Motor neuron (in vitro differentiated cells): Measurements from ENCODE around the gene TCAF2. TPM values are rescaled to one million over a fixed set of nuclear protein-coding genes. Genes with fewer than 3 reads are reported as not detected.
A peak's percentile ranks its signal among the peaks of the same experiment; 100 is the strongest.
"Not testable (repeated sequence)": the region's sequence is repeated elsewhere in the genome, so short reads cannot be mapped to it uniquely, and the experiment has no call there.

Experiments
- ATAC-seq, 8 experiments: fragments of 200-7000 bp; cut with Tn5 transposase; replicated peaks in 6 of 8; 2 replicates each; pipeline ENCODE4 v1.8.0; 2021; ENCODE audit warnings: mild to moderate bottlenecking in 8 of 8, moderate library complexity in 8 of 8
- H3K27ac ChIP-seq, 2 donors: fragments of 250-450 bp; sonication (Bioruptor Pico); 2 replicates each; pipeline ENCODE4 v1.9.0; 2021; ENCODE audit warnings: antibody characterized with exemption in 2 of 2, mild to moderate bottlenecking in 2 of 2, moderate library complexity in 1 of 2
- H3K4me1 ChIP-seq, 2 donors: fragments of 250-450 bp; sonication (Bioruptor Pico); replicated peaks in 1 of 2; 2 replicates each; pipeline ENCODE4 v1.6.1; 2021; ENCODE audit warnings: antibody characterized with exemption in 2 of 2, mild to moderate bottlenecking in 2 of 2, moderate library complexity in 1 of 2
- H3K4me3 ChIP-seq, 5 donors: fragments of 250-450 bp; sonication (Bioruptor Pico); 2 replicates each; pipeline ENCODE4 v1.9.0; 2021; ENCODE audit warnings: antibody characterized with exemption in 5 of 5, mild to moderate bottlenecking in 5 of 5, moderate library complexity in 4 of 5
- WGBS, 10 experiments: fragments of 450-650 bp; shearing (Covaris generic); methylation state at CpG; one replicate each; pipeline ENCODE4 v1.0.0; 2022; 5-methylcytosine and 5-hydroxymethylcytosine counted together
- in situ Hi-C, 9 experiments: fragments of 400-800 bp; cut with MboI; loops; one replicate each; pipeline ENCODE4 v1.15.0; 2021; ENCODE audit warnings: low sequenced_read_pairs in 9 of 9, low pct_unique_long_range_greater_than_20kb in 2 of 9; ENCODE audit not compliant: unreplicated experiment in 9 of 9
- total RNA-seq, 8 experiments: library from RNA; unstranded; fragments of 300-600 nt; gene quantifications; 2 replicates each; pipeline versions ENCODE4 v1.2.3 to v1.2.4, GENCODE V29; 2022

TCAF2 gene
- total RNA-seq, 8 experiments from 2014 or later, result 0.18 to 2.6 (median 0.88) TPM

GRCh38 chr7:143633013-143633618 is 12.3 kb downstream of the TCAF2 start:
- ATAC-seq, H3K4me1 ChIP-seq, in situ Hi-C loops, H3K4me3 ChIP-seq, H3K27ac ChIP-seq: not testable (repeated sequence)
- WGBS, 10 experiments, result no CpG with 5 or more reads among the region's 6 CpGs

DNA sequence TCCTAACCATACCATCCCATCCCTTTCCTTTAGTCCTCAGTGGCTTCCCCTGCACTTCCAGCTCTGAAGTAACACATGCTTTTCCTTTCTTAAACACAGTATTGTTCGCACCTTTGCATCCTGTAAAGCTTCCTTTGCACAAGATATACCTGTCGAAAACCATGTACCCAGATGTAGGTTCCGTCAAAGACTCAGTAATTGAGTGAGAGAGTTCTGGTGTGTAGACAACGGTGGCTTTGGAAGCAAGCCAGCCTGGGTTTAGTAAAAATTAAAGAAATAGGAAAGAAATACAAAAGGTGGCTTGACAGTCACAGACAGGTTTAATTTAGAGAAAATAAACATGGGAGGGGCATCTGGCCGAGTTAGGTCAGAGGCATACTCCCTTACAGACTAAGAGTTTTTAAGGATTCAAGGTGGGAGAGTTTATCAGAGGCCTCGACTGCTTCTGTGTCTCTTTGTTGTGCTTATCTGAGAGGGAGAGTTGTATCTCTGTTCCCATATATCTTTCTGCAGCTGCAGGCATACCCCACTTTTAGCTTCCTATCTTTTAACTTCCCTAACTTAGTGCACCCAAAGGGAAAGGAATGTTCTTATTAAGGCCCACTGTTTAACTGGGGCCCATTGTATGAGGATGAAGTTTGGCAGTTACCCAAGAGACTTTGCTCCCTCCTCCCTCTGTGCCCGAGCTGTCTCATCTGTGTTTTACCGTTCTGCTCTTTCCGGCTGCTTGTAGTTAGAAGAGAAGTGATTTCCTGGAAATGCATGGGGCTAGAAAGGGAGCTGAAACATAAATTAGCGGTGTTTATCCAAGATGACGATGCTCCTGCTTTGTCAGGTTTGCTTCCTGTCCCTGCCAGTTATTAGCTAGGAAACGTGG is 14.8 kb downstream of the TCAF2 start:
- H3K4me3 ChIP-seq, H3K27ac ChIP-seq, H3K4me1 ChIP-seq, in situ Hi-C loops: not testable (repeated sequence)
- peak in 5 of 8 experiments; percentile 27 to 55 (median 29) for ATAC-seq
- no CpG with 5 or more reads among the region's 12 CpGs for WGBS, 10 experiments

GRCh38 chr7:143639372-143639771 is 18.6 kb downstream of the TCAF2 start:
- H3K4me1 ChIP-seq, in situ Hi-C loops, H3K4me3 ChIP-seq, H3K27ac ChIP-seq: not testable (repeated sequence)
- ATAC-seq, result peak in 7 of 8 experiments; percentile 17 to 69 (median 38)
- no CpG with 5 or more reads among the region's 7 CpGs for WGBS, 10 experiments

GRCh38 chr7:143640528-143641189 is 19.9 kb downstream of the TCAF2 start:
- H3K27ac ChIP-seq, H3K4me1 ChIP-seq, H3K4me3 ChIP-seq, ATAC-seq, in situ Hi-C loops: not testable (repeated sequence)
- WGBS, 10 experiments, result no CpG with 5 or more reads among the region's 9 CpGs

GRCh38 chr7:143646598-143646997 is 25.8 kb downstream of the TCAF2 start:
- H3K27ac ChIP-seq, in situ Hi-C loops, H3K4me1 ChIP-seq, ATAC-seq, H3K4me3 ChIP-seq: not testable (repeated sequence)
- WGBS, 10 experiments, result no CpG with 5 or more reads among the region's 6 CpGs

GRCh38 chr7:143649902-143650301 is 29.1 kb downstream of the TCAF2 start:
- H3K4me3 ChIP-seq, H3K4me1 ChIP-seq, H3K27ac ChIP-seq, ATAC-seq, in situ Hi-C loops: not testable (repeated sequence)
- WGBS, 10 experiments, result no CpG with 5 or more reads among the region's 3 CpGs

GRCh38 chr7:143650447-143650846 is 29.7 kb downstream of the TCAF2 start:
- H3K4me1 ChIP-seq, in situ Hi-C loops, H3K27ac ChIP-seq, H3K4me3 ChIP-seq: not testable (repeated sequence)
- no CpG with 5 or more reads among the region's 8 CpGs for WGBS, 10 experiments
- ATAC-seq, result peak in 2 of 8 experiments; percentile 20 to 29

Other genes with a start within 250 kb of the TCAF2 start
- gene ZYX, start 239.6 kb upstream of the TCAF2 start, total RNA-seq, result 100 to 1,000 TPM in 2 of 8 experiments, 10 to 100 TPM in 6; 15.5 to 110 (median 49.1) TPM
- gene EPHA1, start 212.1 kb upstream of the TCAF2 start, total RNA-seq, result 1 to 10 TPM in 4 of 8 experiments, under 1 TPM in 4; 0.65 to 6.2 (median 0.98) TPM
- not detected for gene TAS2R60, start 177.5 kb upstream of the TCAF2 start, total RNA-seq
- 1 to 10 TPM in 1 of 8 experiments, not detected in 7; 1.1 TPM for gene TAS2R41, start 143.1 kb upstream of the TCAF2 start, total RNA-seq
- under 1 TPM in 2 of 8 experiments, not detected in 6; 0.11 to 0.13 TPM for gene CTAGE15, start 49.2 kb upstream of the TCAF2 start, total RNA-seq
- gene CTAGE6, start 136.7 kb downstream of the TCAF2 start, total RNA-seq, result under 1 TPM in 7 of 8 experiments, not detected in 1; 0.08 to 0.66 (median 0.29) TPM